ENCODE measurements around the gene LRRC8E. TPM values are rescaled to one million over a fixed set of nuclear protein-coding genes. Genes with fewer than 3 reads are reported as not detected.
A peak's percentile ranks its signal among the peaks of the same experiment; 100 is the strongest.

The LRRC8E gene
- total RNA-seq, 1 donor from 2014 or later: not detected

DNA sequence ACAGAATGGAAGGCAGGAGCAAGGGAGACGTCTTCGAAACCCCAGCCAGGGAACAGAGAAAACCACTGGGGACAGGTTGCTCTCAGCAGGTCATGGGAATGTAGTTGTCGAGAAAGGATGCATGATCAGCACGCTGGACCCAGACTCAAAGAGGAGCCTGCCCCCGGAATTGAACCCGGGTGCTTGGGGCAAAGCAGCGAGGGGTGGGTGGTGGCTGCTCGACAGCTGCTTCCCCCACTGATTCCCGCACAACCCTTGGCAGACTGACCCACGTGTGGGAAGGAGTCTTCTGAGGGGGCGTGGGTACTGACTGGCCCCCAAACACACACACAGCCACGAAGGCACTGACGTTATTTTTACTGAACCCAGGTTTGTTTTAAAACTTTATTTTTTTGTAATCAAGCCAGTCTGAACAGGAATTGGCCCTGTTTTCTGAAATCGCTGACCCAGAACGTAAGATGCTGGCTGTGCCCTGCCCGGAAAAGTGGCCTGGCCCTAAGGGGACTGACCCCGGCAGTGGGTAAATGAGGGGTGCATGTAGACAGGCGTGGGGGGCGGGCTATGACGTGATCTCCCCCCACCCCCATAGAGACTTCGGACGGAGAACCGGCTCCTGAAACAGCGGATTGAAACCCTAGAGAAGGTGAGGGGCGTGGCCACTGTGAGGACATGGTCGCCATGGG, 32.7 kb upstream of the LRRC8E start:
- Mint-ChIP-seq H3K27me3 (ENCODE audit: unreplicated experiment) (peaks cover 10% of the 10 kb centered on the region), H3K36me3 (ENCODE audit: unreplicated experiment) (no peaks in the 10 kb centered on the region)

DNA sequence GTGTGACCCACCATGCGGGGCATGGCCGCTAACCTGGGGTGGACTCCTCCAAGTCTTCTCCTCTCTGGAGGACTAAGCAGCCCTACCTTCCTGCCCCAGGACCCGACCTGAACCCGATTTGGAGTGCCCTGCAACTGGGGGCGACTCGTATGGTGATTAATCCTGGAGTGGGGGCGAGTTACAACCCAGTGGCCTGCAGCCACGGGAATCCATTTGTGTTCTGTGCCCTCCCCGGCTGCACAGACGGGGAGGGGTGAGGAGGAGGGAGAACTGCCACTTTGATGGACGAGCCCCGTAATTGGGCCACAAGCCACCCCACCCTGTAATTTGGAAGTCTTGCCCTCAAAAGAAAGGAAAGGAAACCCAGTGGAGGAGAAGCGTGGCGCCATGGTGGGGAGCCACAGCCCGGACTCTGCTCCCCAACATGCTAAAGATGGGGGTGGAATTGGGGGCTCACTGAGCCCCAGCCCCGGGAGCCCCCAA, 32.2 kb upstream of the LRRC8E start:
- Mint-ChIP-seq H3K4me3 (ENCODE audit: unreplicated experiment) (no peak overlapping the region), H3K27me3 (ENCODE audit: unreplicated experiment) (peaks cover 9% of the 10 kb centered on the region), H3K9me3 (ENCODE audit: unreplicated experiment) (peaks cover 9% of the 10 kb centered on the region), H3K36me3 (ENCODE audit: unreplicated experiment) (no peaks in the 10 kb centered on the region), H3K27ac (ENCODE audit: unreplicated experiment) (no peak overlapping the region), H3K4me1 (ENCODE audit: low read depth, unreplicated experiment) (peaks cover 6% of the 10 kb centered on the region)
- TF ChIP-seq CTCF (IDR thresholded peaks at IDR 0.05; ENCODE audit: partially characterized antibody, unreplicated experiment): no peak
- DNase-seq: no peak

More for the DNA sequence above, 32.7 kb upstream of the LRRC8E start:
- H3K4me3 Mint-ChIP-seq (ENCODE audit: unreplicated experiment): no peak overlapping the region
- TF ChIP-seq CTCF (IDR thresholded peaks at IDR 0.05; ENCODE audit: partially characterized antibody, unreplicated experiment): no peak
- no peak overlapping the region for H3K27ac Mint-ChIP-seq (ENCODE audit: unreplicated experiment)
- peaks cover 4% of the 10 kb centered on the region for H3K4me1 Mint-ChIP-seq (ENCODE audit: low read depth, unreplicated experiment)
- DNase-seq: no peak
- peaks cover 7% of the 10 kb centered on the region for H3K9me3 Mint-ChIP-seq (ENCODE audit: unreplicated experiment)

- TF ChIP-seq CTCF (IDR thresholded peaks at IDR 0.05; ENCODE audit: partially characterized antibody, unreplicated experiment): no peak
- Mint-ChIP-seq H3K4me3 (ENCODE audit: unreplicated experiment) (no peak overlapping the region), H3K9me3 (ENCODE audit: unreplicated experiment) (peaks cover 10% of the 10 kb centered on the region), H3K4me1 (ENCODE audit: low read depth, unreplicated experiment) (peaks cover 6% of the 10 kb centered on the region), H3K27me3 (ENCODE audit: unreplicated experiment) (peaks cover 9% of the 10 kb centered on the region), H3K27ac (ENCODE audit: unreplicated experiment) (no peak overlapping the region), H3K36me3 (ENCODE audit: unreplicated experiment) (no peaks in the 10 kb centered on the region)
- peak; percentile 27 for DNase-seq
These were observed 31.3 kb upstream of the LRRC8E start for GRCh38 chr19:7856679-7857663.

DNA sequence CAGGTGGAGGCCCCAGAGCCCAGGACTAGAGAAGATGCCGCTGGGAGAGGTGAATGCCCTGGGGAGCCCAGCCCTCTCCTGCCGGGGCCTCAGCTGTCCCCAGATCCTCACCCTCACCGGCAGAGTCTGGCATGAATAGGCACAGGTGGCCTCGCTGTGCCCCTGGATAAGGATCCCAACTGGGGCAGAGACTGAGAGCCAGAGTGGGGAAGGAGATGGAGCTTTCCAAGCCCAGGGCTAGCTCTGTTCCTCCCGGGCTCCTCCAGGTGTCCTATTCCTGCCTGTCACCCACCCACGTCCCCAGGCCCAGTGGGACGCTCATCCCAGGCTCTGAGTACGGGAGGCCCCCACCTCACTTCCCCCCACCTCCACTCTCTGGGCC, 30.6 kb upstream of the LRRC8E start:
- peak; percentile 24 for DNase-seq
- Mint-ChIP-seq H3K36me3 (ENCODE audit: unreplicated experiment) (no peaks in the 10 kb centered on the region), H3K9me3 (ENCODE audit: unreplicated experiment) (peaks cover 7% of the 10 kb centered on the region), H3K4me1 (ENCODE audit: low read depth, unreplicated experiment) (peaks cover 6% of the 10 kb centered on the region), H3K27ac (ENCODE audit: unreplicated experiment) (no peak overlapping the region), H3K4me3 (ENCODE audit: unreplicated experiment) (no peak overlapping the region), H3K27me3 (ENCODE audit: unreplicated experiment) (peaks cover 11% of the 10 kb centered on the region)
- TF ChIP-seq CTCF (IDR thresholded peaks at IDR 0.05; ENCODE audit: partially characterized antibody, unreplicated experiment): no peak
